ENCODE data around the gene ZNF853.
"Not testable (repeated sequence)": the region's sequence is repeated elsewhere in the genome, so short reads cannot be mapped to it uniquely, and the experiment has no call there.

Gene ZNF853

GRCh38 chr7:6606866-6607583 lies 8.4 kb upstream of the ZNF853 start:
- no peak for DNase-seq

- DNase-seq = no peak
Observed at GRCh38 chr7:6607651-6608051, 7.8 kb upstream of the ZNF853 start.

GRCh38 chr7:6608081-6608480 lies 7.3 kb upstream of the ZNF853 start:
- no peak for DNase-seq

- no peak for DNase-seq
Observed at GRCh38 chr7:6608794-6609193, 6.6 kb upstream of the ZNF853 start.

- no peak for DNase-seq
Observed at GRCh38 chr7:6612819-6613218, 2.6 kb upstream of the ZNF853 start.

GRCh38 chr7:6613706-6614105 lies 1.7 kb upstream of the ZNF853 start:
- DNase-seq = no peak

- DNase-seq = no peak
Observed at GRCh38 chr7:6615723-6616555, 529 bp downstream of the ZNF853 start.

- DNase-seq = no peak
Observed at GRCh38 chr7:6616854-6617643, 1.6 kb downstream of the ZNF853 start.

GRCh38 chr7:6618621-6619020 lies 3.2 kb downstream of the ZNF853 start:
- DNase-seq = no peak

GRCh38 chr7:6619961-6620360 lies 4.6 kb downstream of the ZNF853 start:
- no peak for DNase-seq

- DNase-seq = no peak
Observed at GRCh38 chr7:6621195-6622133, 6.1 kb downstream of the ZNF853 start.

- no peak for DNase-seq
Observed at GRCh38 chr7:6622134-6622710, 6.8 kb downstream of the ZNF853 start.

- no peak for DNase-seq
Observed at GRCh38 chr7:6623589-6624245, 8.3 kb downstream of the ZNF853 start.

- DNase-seq = no peak
Observed at GRCh38 chr7:6624246-6624611, 8.8 kb downstream of the ZNF853 start.

GRCh38 chr7:6628045-6628444 lies 12.6 kb downstream of the ZNF853 start:
- DNase-seq = no peak

GRCh38 chr7:6630007-6630849 lies 14.8 kb downstream of the ZNF853 start:
- DNase-seq = no peak

GRCh38 chr7:6631605-6632004 lies 16.2 kb downstream of the ZNF853 start:
- DNase-seq = no peak

GRCh38 chr7:6634021-6634420 lies 18.6 kb downstream of the ZNF853 start:
- DNase-seq = no peak

GRCh38 chr7:6634971-6635370 lies 19.6 kb downstream of the ZNF853 start:
- not testable (repeated sequence) for DNase-seq

- DNase-seq = peak; percentile 34 to 36
Observed at GRCh38 chr7:6636741-6637543, 21.5 kb downstream of the ZNF853 start, which contains the start of gene ZNF316. TSS of gene ZNF316 (plus strand) at chr7:6637318. CDS start at chr7:6642410, 5,092 bp downstream.
